Osteocyte (in vitro differentiated cells): Measurements from ENCODE around the gene SPSB1. TPM values are rescaled to one million over a fixed set of nuclear protein-coding genes. Genes with fewer than 3 reads are reported as not detected.
"Not testable (repeated sequence)": the region's sequence is repeated elsewhere in the genome, so short reads cannot be mapped to it uniquely, and the experiment has no call there.

Experiments
- DNase-seq: peaks from one replicate; pipeline ENCODE4 v3.0.0; 2021; ENCODE audit warnings: mixed read lengths; ENCODE audit not compliant: unreplicated experiment; ENCODE audit errors: extremely low spot score
- H3K27ac Mint-ChIP-seq: one replicate; pipeline ENCODE4 v1.8.0; 2021; ENCODE audit warnings: mild to moderate bottlenecking, mixed read lengths; ENCODE audit not compliant: unreplicated experiment
- H3K27me3 Mint-ChIP-seq: one replicate; pipeline ENCODE4 v1.8.0; 2021; ENCODE audit warnings: mixed read lengths; ENCODE audit not compliant: unreplicated experiment
- H3K36me3 Mint-ChIP-seq: one replicate; pipeline ENCODE4 v1.8.0; 2021; ENCODE audit warnings: mixed read lengths; ENCODE audit not compliant: unreplicated experiment
- H3K4me1 Mint-ChIP-seq: one replicate; pipeline ENCODE4 v1.8.0; 2021; ENCODE audit warnings: mixed read lengths; ENCODE audit not compliant: unreplicated experiment
- H3K4me3 Mint-ChIP-seq: one replicate; pipeline ENCODE4 v1.8.0; 2021; ENCODE audit warnings: mild to moderate bottlenecking, moderate library complexity, mixed read lengths; ENCODE audit not compliant: unreplicated experiment
- H3K9me3 Mint-ChIP-seq: one replicate; pipeline ENCODE4 v1.8.0; 2021; ENCODE audit warnings: mixed read lengths; ENCODE audit not compliant: unreplicated experiment
- total RNA-seq: library from RNA; stranded (reverse); gene quantifications from 2 replicates; pipeline ENCODE4 v1.2.1, GENCODE V29; 2021
- TF ChIP-seq, protein P1 (sequence below): fragments of 200-600 bp; sonication (generic); IDR thresholded peaks from 2 replicates; pipeline ENCODE4 v1.5.0; 2021; ENCODE audit warnings: antibody characterized with exemption, mild to moderate bottlenecking, moderate library complexity

SPSB1 gene
- total RNA-seq, 1 donor from 2014 or later = 52.8 TPM

DNA sequence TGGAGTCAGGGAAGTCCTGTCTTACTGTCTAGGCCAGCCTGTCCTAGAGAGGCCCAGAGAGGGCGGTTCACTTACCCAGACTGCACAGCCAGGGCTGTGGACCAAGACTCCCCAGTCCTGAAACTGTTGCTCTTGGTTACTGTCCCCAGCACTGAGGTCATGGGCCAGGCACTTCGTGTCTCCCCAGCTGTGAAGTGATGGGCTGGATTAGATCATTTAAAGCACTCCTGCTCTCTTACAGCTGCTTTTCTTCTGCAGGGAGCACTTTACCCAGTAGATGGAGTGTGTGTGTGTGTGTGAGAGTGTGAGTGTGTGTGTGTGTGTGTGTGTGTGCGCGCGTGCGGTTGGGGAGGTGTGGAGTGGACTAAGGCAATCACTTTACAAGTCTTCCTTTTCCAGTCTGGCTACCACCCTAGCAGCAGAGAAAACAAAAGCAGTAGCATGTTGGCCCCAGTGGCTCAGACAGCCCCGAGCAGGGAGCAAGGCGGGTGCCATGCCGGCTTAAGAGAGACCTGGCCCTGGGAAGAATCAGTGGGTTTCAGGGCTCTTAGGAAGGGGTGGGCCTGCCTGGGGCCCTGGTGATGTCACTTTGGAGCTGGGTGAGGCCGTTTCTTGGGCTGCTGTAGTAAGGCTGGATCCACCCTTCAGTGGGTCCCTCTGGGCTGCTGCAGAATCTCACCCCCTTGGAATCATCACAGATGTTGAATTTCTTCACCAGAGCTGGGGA lies 2.4 kb downstream of the SPSB1 start:
- no peak for DNase-seq
- peaks cover 58% of the 10 kb centered on the region for H3K4me1 Mint-ChIP-seq
- H3K27me3 Mint-ChIP-seq = no peaks in the 10 kb centered on the region
- H3K9me3 Mint-ChIP-seq = no peaks in the 10 kb centered on the region
- TF ChIP-seq, protein P1, sequence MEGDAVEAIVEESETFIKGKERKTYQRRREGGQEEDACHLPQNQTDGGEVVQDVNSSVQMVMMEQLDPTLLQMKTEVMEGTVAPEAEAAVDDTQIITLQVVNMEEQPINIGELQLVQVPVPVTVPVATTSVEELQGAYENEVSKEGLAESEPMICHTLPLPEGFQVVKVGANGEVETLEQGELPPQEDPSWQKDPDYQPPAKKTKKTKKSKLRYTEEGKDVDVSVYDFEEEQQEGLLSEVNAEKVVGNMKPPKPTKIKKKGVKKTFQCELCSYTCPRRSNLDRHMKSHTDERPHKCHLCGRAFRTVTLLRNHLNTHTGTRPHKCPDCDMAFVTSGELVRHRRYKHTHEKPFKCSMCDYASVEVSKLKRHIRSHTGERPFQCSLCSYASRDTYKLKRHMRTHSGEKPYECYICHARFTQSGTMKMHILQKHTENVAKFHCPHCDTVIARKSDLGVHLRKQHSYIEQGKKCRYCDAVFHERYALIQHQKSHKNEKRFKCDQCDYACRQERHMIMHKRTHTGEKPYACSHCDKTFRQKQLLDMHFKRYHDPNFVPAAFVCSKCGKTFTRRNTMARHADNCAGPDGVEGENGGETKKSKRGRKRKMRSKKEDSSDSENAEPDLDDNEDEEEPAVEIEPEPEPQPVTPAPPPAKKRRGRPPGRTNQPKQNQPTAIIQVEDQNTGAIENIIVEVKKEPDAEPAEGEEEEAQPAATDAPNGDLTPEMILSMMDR = peak; percentile 43
- H3K4me3 Mint-ChIP-seq = no peak overlapping the region
- H3K36me3 Mint-ChIP-seq = peaks cover 14% of the 10 kb centered on the region
- H3K27ac Mint-ChIP-seq = no peak overlapping the region

DNA sequence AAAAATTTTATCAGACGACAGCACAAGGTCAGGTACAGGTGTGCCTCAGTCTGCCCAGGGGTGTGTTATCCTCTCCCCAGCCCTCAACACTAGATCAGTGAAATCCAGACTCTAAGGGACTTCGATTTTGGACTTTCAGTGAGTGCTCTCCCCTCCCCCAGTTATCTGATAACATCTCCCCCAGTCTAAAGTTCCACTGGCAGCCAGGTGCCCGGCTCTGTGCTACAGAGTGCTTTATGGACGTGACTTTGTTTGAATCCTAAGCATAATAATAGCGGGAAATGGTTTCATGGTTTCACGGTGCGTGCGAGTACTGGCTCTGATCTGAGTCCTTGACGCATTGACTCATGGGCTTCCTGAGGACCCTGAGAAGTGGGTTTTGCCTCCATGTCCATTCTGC lies 3.2 kb downstream of the SPSB1 start:
- Mint-ChIP-seq H3K4me1 (peaks cover 58% of the 10 kb centered on the region), H3K36me3 (peaks cover 20% of the 10 kb centered on the region), H3K27me3 (no peaks in the 10 kb centered on the region), H3K9me3 (no peaks in the 10 kb centered on the region), H3K27ac (no peak overlapping the region), H3K4me3 (no peak overlapping the region)
- TF ChIP-seq, protein P1 = no peak
- no peak for DNase-seq

DNA sequence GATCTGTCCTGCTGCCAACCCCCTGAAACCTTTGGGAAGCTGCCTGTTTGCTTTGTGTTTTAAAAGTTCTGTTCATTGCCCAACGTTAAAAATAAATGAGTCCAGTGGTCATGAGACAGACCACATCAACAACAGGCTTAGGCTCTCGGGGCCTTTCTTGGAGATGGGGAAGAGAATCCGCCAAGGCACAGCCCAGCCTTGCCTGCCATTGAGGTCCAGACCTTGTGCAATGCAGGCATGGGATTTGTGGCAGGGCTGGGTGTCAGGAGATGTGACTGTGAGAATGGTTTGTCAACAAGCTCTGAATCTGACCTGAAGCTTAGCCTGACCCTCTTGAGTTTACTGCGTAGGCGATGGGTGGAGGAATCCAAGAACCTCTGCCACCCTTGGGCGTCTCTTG lies 4.2 kb downstream of the SPSB1 start:
- H3K9me3 Mint-ChIP-seq = no peaks in the 10 kb centered on the region
- H3K36me3 Mint-ChIP-seq = peaks cover 23% of the 10 kb centered on the region

DNA sequence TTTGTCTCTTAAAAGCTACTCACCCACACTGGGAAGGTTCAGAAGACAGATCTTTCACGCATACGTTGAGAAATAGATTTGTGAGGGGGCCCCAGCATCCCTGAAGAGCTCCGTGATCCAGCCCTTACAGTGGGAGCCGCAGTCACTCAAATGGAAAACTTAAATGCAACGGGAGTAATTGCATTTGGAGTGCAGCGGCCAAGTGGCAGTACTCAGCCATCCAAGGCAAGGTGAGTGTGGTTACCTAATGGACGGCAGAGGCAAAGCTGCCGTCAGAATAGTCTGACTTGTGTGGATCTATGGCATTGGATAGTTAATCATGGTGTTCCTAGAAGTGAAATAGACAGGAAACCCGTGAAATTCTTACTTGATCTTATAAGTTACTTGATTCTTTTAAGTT lies 5.1 kb downstream of the SPSB1 start:
- Mint-ChIP-seq H3K27ac (peak overlapping the region; percentile 1), H3K4me1 (peaks cover 69% of the 10 kb centered on the region), H3K9me3 (no peaks in the 10 kb centered on the region), H3K4me3 (no peak overlapping the region), H3K27me3 (no peaks in the 10 kb centered on the region), H3K36me3 (peaks cover 23% of the 10 kb centered on the region)
- TF ChIP-seq, protein P1 = no peak
- no peak for DNase-seq

More for the DNA sequence above, 4.2 kb downstream of the SPSB1 start:
- H3K27ac Mint-ChIP-seq = no peak overlapping the region
- H3K4me1 Mint-ChIP-seq = peaks cover 63% of the 10 kb centered on the region
- TF ChIP-seq, protein P1 = no peak
- no peaks in the 10 kb centered on the region for H3K27me3 Mint-ChIP-seq
- H3K4me3 Mint-ChIP-seq = no peak overlapping the region
- DNase-seq = no peak

DNA sequence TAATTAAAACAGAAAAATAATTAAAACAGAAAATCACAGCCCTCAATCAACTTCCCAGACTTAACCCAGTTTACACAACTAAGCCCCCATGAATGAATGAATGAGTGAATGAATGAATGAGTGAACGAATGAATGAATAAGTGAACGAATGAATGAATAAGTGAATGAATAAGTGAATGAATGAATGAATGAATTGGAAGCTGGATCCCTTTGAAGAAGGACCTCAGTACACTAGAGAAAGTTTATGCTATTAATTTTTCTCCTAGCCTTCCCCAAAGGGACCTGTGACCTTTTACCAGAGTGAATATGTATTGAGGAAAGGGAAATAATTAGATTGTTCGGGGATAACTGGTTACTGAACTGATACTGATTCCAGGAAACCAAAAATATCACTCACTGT lies 5.6 kb downstream of the SPSB1 start:
- H3K36me3 Mint-ChIP-seq = peaks cover 23% of the 10 kb centered on the region
- H3K9me3 Mint-ChIP-seq = no peaks in the 10 kb centered on the region
- no peaks in the 10 kb centered on the region for H3K27me3 Mint-ChIP-seq
- no peak overlapping the region for H3K27ac Mint-ChIP-seq
- TF ChIP-seq, protein P1 = no peak
- no peak for DNase-seq
- H3K4me3 Mint-ChIP-seq = no peak overlapping the region
- H3K4me1 Mint-ChIP-seq = peaks cover 74% of the 10 kb centered on the region

DNA sequence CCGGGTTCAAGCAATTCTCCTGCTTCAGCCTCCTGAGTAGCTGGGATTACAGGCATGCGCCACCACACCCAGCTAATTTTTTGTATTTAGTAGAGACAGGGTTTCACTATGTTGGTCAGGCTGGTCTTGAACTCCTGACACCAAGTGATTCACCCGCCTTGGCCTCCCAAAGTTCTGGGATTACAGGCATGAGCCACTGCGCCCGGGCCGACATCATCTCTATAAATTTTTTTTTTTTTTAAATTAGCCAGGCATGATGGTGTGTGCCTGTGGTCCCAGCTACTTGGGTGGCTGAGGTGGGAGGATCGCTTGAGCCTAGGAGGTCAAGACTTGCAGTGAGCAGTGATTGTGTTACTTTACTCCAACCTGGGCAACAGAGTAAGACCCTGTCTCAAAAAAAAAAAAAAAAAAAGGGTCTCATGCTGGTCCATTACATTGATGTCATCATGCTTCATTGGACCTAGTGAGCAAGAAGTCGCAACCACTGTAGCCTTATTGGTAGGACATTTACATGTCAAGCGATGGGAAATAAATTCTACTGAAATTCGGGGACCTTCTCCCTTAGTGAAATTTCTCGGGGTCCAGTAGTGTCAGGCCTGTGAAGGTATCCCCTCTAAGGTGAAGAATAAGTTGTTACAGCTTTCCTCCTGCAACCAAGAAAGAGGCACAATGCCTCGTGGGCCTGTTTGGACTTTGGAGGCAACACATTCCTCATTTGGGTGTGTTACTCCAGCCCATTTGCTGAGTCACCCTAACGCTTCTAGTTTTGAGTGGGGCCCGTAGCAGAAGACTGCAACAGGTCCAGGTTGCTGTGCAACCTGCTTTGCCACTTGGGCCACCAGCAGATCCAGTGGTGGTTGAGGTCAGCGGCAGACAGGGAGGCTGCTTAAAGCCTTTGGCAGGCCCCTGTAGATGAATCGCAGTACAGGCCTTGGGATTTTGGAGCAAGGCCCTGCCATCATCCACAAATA lies 7.2 kb downstream of the SPSB1 start:
- not testable (repeated sequence) for DNase-seq, H3K9me3 Mint-ChIP-seq, H3K27me3 Mint-ChIP-seq, H3K4me3 Mint-ChIP-seq
- Mint-ChIP-seq H3K36me3 (peaks cover 23% of the 10 kb centered on the region), H3K27ac (peak overlapping the region; percentile 87), H3K4me1 (peaks cover 89% of the 10 kb centered on the region)
